ENCODE results near the gene LGALS16. TPM values are rescaled to one million over a fixed set of nuclear protein-coding genes. Genes with fewer than 3 reads are reported as not detected.

LGALS16 gene
- total and polyA plus RNA-seq, 8 donors, result not detected

- no peak for DNase-seq
- Histone ChIP-seq H3K9me3 (no peaks in the 10 kb centered on the region), H3K27ac (no peak overlapping the region), H3K4me1 (no peaks in the 10 kb centered on the region), H3K36me3 (no peaks in the 10 kb centered on the region), H3K27me3 (no peaks in the 10 kb centered on the region), H3K4me3 (no peak overlapping the region)
- WGBS, 5 donors, result 76 to 81% (median 81%) methylated on average over 5 of the region's 5 CpGs
- no peak for TF ChIP-seq POLR2A (IDR thresholded peaks at IDR 0.05)
- TF ChIP-seq, protein P1, sequence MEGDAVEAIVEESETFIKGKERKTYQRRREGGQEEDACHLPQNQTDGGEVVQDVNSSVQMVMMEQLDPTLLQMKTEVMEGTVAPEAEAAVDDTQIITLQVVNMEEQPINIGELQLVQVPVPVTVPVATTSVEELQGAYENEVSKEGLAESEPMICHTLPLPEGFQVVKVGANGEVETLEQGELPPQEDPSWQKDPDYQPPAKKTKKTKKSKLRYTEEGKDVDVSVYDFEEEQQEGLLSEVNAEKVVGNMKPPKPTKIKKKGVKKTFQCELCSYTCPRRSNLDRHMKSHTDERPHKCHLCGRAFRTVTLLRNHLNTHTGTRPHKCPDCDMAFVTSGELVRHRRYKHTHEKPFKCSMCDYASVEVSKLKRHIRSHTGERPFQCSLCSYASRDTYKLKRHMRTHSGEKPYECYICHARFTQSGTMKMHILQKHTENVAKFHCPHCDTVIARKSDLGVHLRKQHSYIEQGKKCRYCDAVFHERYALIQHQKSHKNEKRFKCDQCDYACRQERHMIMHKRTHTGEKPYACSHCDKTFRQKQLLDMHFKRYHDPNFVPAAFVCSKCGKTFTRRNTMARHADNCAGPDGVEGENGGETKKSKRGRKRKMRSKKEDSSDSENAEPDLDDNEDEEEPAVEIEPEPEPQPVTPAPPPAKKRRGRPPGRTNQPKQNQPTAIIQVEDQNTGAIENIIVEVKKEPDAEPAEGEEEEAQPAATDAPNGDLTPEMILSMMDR (IDR thresholded peaks at IDR 0.05), result no peak
- intact Hi-C loops (cut with DNase I; ENCODE audit: low total_unique reads), result no loop called here
These were observed 53.5 kb downstream of the LGALS16 start for GRCh38 chr19:39709026-39709872.

Small RNA genes lying within 50 kb of the gene (small RNA-seq; reads per million reads assigned to genes)
- gene AC005176.2, result 0 reads per million in 4 donors
- 0 reads per million in 4 donors for gene RPS29P27
- 0 reads per million in 4 donors for gene RPS29P30

Other genes with a start within 250 kb of the LGALS16 start
- gene ZFP36, start 249.1 kb upstream of the LGALS16 start, total RNA-seq, result 1,000 to 10,000 TPM in 1 of 5 donors, 100 to 1,000 TPM in 3, 10 to 100 TPM in 1; 26.1 to 1,667 (median 340) TPM
- 100 to 1,000 TPM; 127 to 150 (median 136) TPM for gene ZFP36, start 249.1 kb upstream of the LGALS16 start, polyA plus RNA-seq
- gene PLEKHG2, start 243.2 kb upstream of the LGALS16 start, total RNA-seq, result 10 to 100 TPM in 2 of 5 donors, 1 to 10 TPM in 3; 1.4 to 20.2 (median 8.5) TPM
- gene PLEKHG2, start 243.2 kb upstream of the LGALS16 start, polyA plus RNA-seq, result 1 to 10 TPM; 4.6 to 6.3 (median 4.9) TPM
- gene RPS16, start 220.0 kb upstream of the LGALS16 start, total RNA-seq, result 1,000 to 10,000 TPM in 3 of 5 donors, 100 to 1,000 TPM in 1, 10 to 100 TPM in 1; 69.0 to 2,451 (median 1,419) TPM
- 1,000 to 10,000 TPM; 3,264 to 4,294 (median 3,586) TPM for gene RPS16, start 220.0 kb upstream of the LGALS16 start, polyA plus RNA-seq
- 100 to 1,000 TPM in 3 of 5 donors, 10 to 100 TPM in 2; 61.7 to 127 (median 101) TPM for gene SUPT5H, start 210.3 kb upstream of the LGALS16 start, total RNA-seq
- gene SUPT5H, start 210.3 kb upstream of the LGALS16 start, polyA plus RNA-seq, result 100 to 1,000 TPM in 2 of 3 donors, 10 to 100 TPM in 1; 97.2 to 121 (median 118) TPM
- 100 to 1,000 TPM in 1 of 5 donors, 10 to 100 TPM in 4; 35.0 to 106 (median 56.2) TPM for gene TIMM50, start 175.1 kb upstream of the LGALS16 start, total RNA-seq
- 10 to 100 TPM; 36.5 to 51.2 (median 49.7) TPM for gene TIMM50, start 175.1 kb upstream of the LGALS16 start, polyA plus RNA-seq
- not detected for gene DLL3, start 157.0 kb upstream of the LGALS16 start, total RNA-seq
- gene DLL3, start 157.0 kb upstream of the LGALS16 start, polyA plus RNA-seq, result under 1 TPM in 1 of 3 donors, not detected in 2; 0.08 TPM
- gene SELENOV, start 140.8 kb upstream of the LGALS16 start, total RNA-seq, result not detected
- not detected for gene SELENOV, start 140.8 kb upstream of the LGALS16 start, polyA plus RNA-seq
- 1 to 10 TPM in 3 of 5 donors, under 1 TPM in 1, not detected in 1; 0.58 to 5.7 (median 1.9) TPM for gene EID2B, start 123.1 kb upstream of the LGALS16 start, total RNA-seq
- 1 to 10 TPM; 1.2 to 1.9 (median 1.2) TPM for gene EID2B, start 123.1 kb upstream of the LGALS16 start, polyA plus RNA-seq
- gene EID2, start 115.8 kb upstream of the LGALS16 start, total RNA-seq, result 10 to 100 TPM in 1 of 5 donors, 1 to 10 TPM in 3, not detected in 1; 4.3 to 56.5 (median 6.1) TPM
- gene EID2, start 115.8 kb upstream of the LGALS16 start, polyA plus RNA-seq, result 10 to 100 TPM in 2 of 3 donors, 1 to 10 TPM in 1; 8.7 to 12.5 (median 10.2) TPM
- not detected for gene LGALS13, start 53.4 kb upstream of the LGALS16 start, total RNA-seq
- not detected for gene LGALS13, start 53.4 kb upstream of the LGALS16 start, polyA plus RNA-seq
- not detected for gene LGALS14, start 48.6 kb downstream of the LGALS16 start, total RNA-seq
- not detected for gene LGALS14, start 48.6 kb downstream of the LGALS16 start, polyA plus RNA-seq
- gene CLC, start 82.1 kb downstream of the LGALS16 start, total RNA-seq, result 1 to 10 TPM in 1 of 5 donors, not detected in 4; 2.8 TPM
- 1 to 10 TPM in 1 of 3 donors, not detected in 2; 1.7 TPM for gene CLC, start 82.1 kb downstream of the LGALS16 start, polyA plus RNA-seq
- gene LEUTX, start 122.9 kb downstream of the LGALS16 start, total RNA-seq, result not detected
- gene LEUTX, start 122.9 kb downstream of the LGALS16 start, polyA plus RNA-seq, result not detected
- 10 to 100 TPM in 3 of 5 donors, 1 to 10 TPM in 2; 3.9 to 28.4 (median 10.7) TPM for gene DYRK1B, start 178.2 kb downstream of the LGALS16 start, total RNA-seq
- 10 to 100 TPM in 1 of 3 donors, 1 to 10 TPM in 2; 5.7 to 13.2 (median 9.1) TPM for gene DYRK1B, start 178.2 kb downstream of the LGALS16 start, polyA plus RNA-seq
- gene FBL, start 190.5 kb downstream of the LGALS16 start, total RNA-seq, result 100 to 1,000 TPM in 4 of 5 donors, 10 to 100 TPM in 1; 59.8 to 311 (median 129) TPM
- 100 to 1,000 TPM; 229 to 331 (median 318) TPM for gene FBL, start 190.5 kb downstream of the LGALS16 start, polyA plus RNA-seq